HFF-Myc (cell line): ENCODE results near the gene CXCL13.
A peak's percentile ranks its signal among the peaks of the same experiment; 100 is the strongest.
"Not testable (repeated sequence)": the region's sequence is repeated elsewhere in the genome, so short reads cannot be mapped to it uniquely, and the experiment has no call there.

Experiments used
- DNase-seq: peaks from one replicate; pipeline ENCODE4 v3.0.0-alpha.2; 2011; ENCODE audit warnings: low read depth; ENCODE audit errors: extremely low read depth
- H3K4me3 ChIP-seq: replicated peaks from 2 replicates; pipeline ENCODE4 v1.5.1; 2011; ENCODE audit warnings: low read depth, mild to moderate bottlenecking, control low read depth, low read length
- CTCF ChIP-seq: IDR thresholded peaks from 2 replicates; pipeline ENCODE4 v1.5.1; 2012; ENCODE audit warnings: mild to moderate bottlenecking, low read depth, low read length, control low read depth; ENCODE audit errors: missing control alignments

The CXCL13 gene

GRCh38 chr4:77634132-77634785 lies 28.6 kb downstream of the CXCL13 start:
- DNase-seq: no peak
- H3K4me3 ChIP-seq: no peak overlapping the region
- TF ChIP-seq CTCF: no peak

GRCh38 chr4:77635246-77635645 lies 29.6 kb downstream of the CXCL13 start:
- no peak overlapping the region for H3K4me3 ChIP-seq
- DNase-seq: no peak
- no peak for TF ChIP-seq CTCF

GRCh38 chr4:77635876-77636275 lies 30.3 kb downstream of the CXCL13 start:
- no peak overlapping the region for H3K4me3 ChIP-seq
- DNase-seq: no peak
- no peak for TF ChIP-seq CTCF

GRCh38 chr4:77636902-77637301 lies 31.3 kb downstream of the CXCL13 start:
- H3K4me3 ChIP-seq: no peak overlapping the region
- DNase-seq: peak; percentile 50
- no peak for TF ChIP-seq CTCF

GRCh38 chr4:77644069-77644468 lies 38.4 kb downstream of the CXCL13 start:
- not testable (repeated sequence) for DNase-seq, H3K4me3 ChIP-seq

- no peak for TF ChIP-seq CTCF
- no peak overlapping the region for H3K4me3 ChIP-seq
- no peak for DNase-seq
Measured at GRCh38 chr4:77650787-77651186, 45.2 kb downstream of the CXCL13 start.

GRCh38 chr4:77651820-77652219 lies 46.2 kb downstream of the CXCL13 start:
- TF ChIP-seq CTCF: no peak
- DNase-seq: no peak
- no peak overlapping the region for H3K4me3 ChIP-seq
